Chondrocyte (in vitro differentiated cells): ENCODE data around the gene PDCD6IP. TPM values are rescaled to one million over a fixed set of nuclear protein-coding genes. Genes with fewer than 3 reads are reported as not detected.

Experiments used
- DNase-seq: peaks from one replicate; pipeline ENCODE4 v3.0.0; 2021; ENCODE audit warnings: mixed read lengths, low spot score
- H3K27ac Mint-ChIP-seq: one replicate; pipeline ENCODE4 v1.8.0; 2021; ENCODE audit warnings: mild to moderate bottlenecking, moderate library complexity, mixed read lengths; ENCODE audit not compliant: unreplicated experiment
- H3K27me3 Mint-ChIP-seq: 2 replicates; pipeline ENCODE4 v1.8.0; 2021; ENCODE audit warnings: low read depth, mixed read lengths
- H3K36me3 Mint-ChIP-seq: 2 replicates; pipeline ENCODE4 v1.8.0; 2021; ENCODE audit warnings: low read depth, mixed read lengths
- H3K4me1 Mint-ChIP-seq: 2 replicates; pipeline ENCODE4 v1.8.0; 2021; ENCODE audit warnings: low read depth, mild to moderate bottlenecking, mixed read lengths
- H3K4me3 Mint-ChIP-seq: one replicate; pipeline ENCODE4 v1.8.0; 2021; ENCODE audit warnings: mild to moderate bottlenecking, moderate library complexity, mixed read lengths; ENCODE audit not compliant: unreplicated experiment
- H3K9me3 Mint-ChIP-seq: 2 replicates; pipeline ENCODE4 v1.8.0; 2021; ENCODE audit warnings: low read depth, mixed read lengths
- CTCF ChIP-seq: fragments of 200-600 bp; sonication (generic); IDR thresholded peaks from 2 replicates; pipeline ENCODE4 v1.5.0; 2021; ENCODE audit warnings: antibody characterized with exemption, mild to moderate bottlenecking, moderate library complexity
- total RNA-seq: library from RNA; stranded (reverse); gene quantifications from 3 replicates; pipeline ENCODE4 v1.2.1, GENCODE V29; 2021

The PDCD6IP gene
- total RNA-seq, 1 donor from 2014 or later: 260 TPM

- Mint-ChIP-seq H3K4me3 (no peak overlapping the region), H3K36me3 (no peaks in the 10 kb centered on the region), H3K9me3 (no peaks in the 10 kb centered on the region), H3K4me1 (peaks cover 17% of the 10 kb centered on the region), H3K27me3 (no peaks in the 10 kb centered on the region), H3K27ac (no peak overlapping the region)
- no peak for DNase-seq
- no peak for TF ChIP-seq CTCF
Measured at GRCh38 chr3:33910031-33910430, 111.6 kb downstream of the PDCD6IP start.

GRCh38 chr3:33911525-33912322 lies 113.3 kb downstream of the PDCD6IP start:
- Mint-ChIP-seq H3K27ac (no peak overlapping the region), H3K4me3 (no peak overlapping the region), H3K9me3 (no peaks in the 10 kb centered on the region), H3K36me3 (no peaks in the 10 kb centered on the region), H3K27me3 (no peaks in the 10 kb centered on the region), H3K4me1 (peaks cover 28% of the 10 kb centered on the region)
- TF ChIP-seq CTCF: no peak
- no peak for DNase-seq

GRCh38 chr3:33914212-33914611 lies 115.8 kb downstream of the PDCD6IP start:
- Mint-ChIP-seq H3K27ac (no peak overlapping the region), H3K36me3 (no peaks in the 10 kb centered on the region), H3K4me1 (peaks cover 34% of the 10 kb centered on the region), H3K4me3 (no peak overlapping the region), H3K9me3 (no peaks in the 10 kb centered on the region), H3K27me3 (no peaks in the 10 kb centered on the region)
- DNase-seq: no peak
- TF ChIP-seq CTCF: no peak

GRCh38 chr3:33914731-33915379 lies 116.4 kb downstream of the PDCD6IP start:
- Mint-ChIP-seq H3K27me3 (no peaks in the 10 kb centered on the region), H3K9me3 (no peaks in the 10 kb centered on the region), H3K4me1 (peaks cover 32% of the 10 kb centered on the region), H3K4me3 (no peak overlapping the region), H3K27ac (no peak overlapping the region), H3K36me3 (no peaks in the 10 kb centered on the region)
- DNase-seq: no peak
- TF ChIP-seq CTCF: no peak

- H3K4me1 Mint-ChIP-seq: peaks cover 27% of the 10 kb centered on the region
- H3K4me3 Mint-ChIP-seq: no peak overlapping the region
- no peaks in the 10 kb centered on the region for H3K36me3 Mint-ChIP-seq
- TF ChIP-seq CTCF: peak; percentile 63
- no peaks in the 10 kb centered on the region for H3K27me3 Mint-ChIP-seq
- H3K9me3 Mint-ChIP-seq: no peaks in the 10 kb centered on the region
- H3K27ac Mint-ChIP-seq: no peak overlapping the region
- DNase-seq: no peak
Measured at GRCh38 chr3:33915796-33916546, 117.5 kb downstream of the PDCD6IP start.
